GM04504 (cell line): ENCODE data around the gene LRRC32.
"Not testable (repeated sequence)": the region's sequence is repeated elsewhere in the genome, so short reads cannot be mapped to it uniquely, and the experiment has no call there.

Experiments used
- DNase-seq: peaks from one replicate; pipeline ENCODE4 v3.0.0-alpha.2; 2012; ENCODE audit warnings: low read depth

Gene LRRC32

DNA sequence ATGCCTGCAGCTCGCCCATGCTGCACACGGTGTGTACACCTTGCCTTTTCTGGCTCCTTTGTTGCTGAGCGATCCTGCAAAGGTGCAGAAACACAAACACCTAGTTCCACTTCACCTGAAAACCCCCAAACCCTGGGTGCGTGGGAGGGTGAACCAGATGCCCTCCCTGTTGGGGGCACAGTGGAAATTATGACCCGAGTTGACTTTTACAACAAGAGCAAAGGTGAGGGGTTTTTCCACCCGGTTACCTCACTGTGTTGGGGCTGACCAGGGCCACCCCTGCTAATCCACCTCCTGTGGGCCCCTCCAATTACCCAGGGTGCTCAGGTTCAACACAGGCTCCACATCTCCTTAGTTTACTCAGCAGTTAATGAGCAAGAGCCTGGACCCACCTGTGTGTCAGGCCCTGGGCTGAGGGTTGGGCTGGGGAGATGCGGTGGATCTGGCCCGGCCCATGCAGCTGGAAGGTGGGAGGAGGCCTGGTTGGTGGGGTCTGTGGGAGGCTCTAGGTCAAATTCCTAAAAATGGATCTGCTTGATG lies 42.1 kb downstream of the LRRC32 start:
- no peak for DNase-seq

DNA sequence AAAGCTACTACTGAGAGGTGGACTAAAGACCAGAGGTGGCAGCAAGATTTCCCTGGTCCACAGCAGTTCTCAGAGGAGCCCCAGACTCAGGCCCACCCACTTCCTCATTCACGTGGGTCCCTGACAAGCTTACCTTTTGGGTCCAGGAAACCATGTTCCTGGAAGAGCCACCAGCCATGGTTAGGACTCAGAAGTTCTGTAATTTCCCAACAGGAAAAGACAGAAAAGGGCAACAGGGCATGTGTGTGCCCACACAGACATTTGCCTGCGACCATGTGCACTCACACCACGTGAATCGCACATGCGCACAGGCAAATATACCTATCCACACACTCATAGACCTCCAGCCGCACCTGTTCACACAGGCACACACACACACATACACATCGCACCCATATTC lies 42.9 kb downstream of the LRRC32 start:
- DNase-seq, result no peak

DNA sequence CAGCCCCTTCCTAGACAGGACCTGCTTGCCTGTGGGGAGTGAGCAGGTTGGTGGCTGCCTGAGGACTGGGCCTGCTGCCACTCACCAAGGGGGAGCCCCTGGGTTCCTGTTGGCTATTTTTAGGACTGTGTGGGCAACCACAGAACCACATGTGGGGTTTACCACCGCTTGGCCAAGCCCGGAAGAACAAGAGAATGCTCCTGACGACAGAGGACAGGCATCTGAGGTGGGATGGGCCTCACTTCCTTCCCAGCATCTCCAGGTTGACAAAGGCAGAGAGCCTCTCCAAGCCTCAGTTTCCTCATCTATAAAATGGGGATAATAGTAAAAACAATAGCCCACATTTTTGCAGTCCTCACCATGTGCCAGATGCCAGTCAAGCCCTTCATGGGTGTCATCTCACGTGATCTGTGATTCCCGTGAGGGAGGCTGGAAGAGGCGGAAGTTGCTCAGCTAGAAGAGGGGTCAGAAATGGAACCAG lies 43.6 kb downstream of the LRRC32 start:
- peak; percentile 50 for DNase-seq

DNA sequence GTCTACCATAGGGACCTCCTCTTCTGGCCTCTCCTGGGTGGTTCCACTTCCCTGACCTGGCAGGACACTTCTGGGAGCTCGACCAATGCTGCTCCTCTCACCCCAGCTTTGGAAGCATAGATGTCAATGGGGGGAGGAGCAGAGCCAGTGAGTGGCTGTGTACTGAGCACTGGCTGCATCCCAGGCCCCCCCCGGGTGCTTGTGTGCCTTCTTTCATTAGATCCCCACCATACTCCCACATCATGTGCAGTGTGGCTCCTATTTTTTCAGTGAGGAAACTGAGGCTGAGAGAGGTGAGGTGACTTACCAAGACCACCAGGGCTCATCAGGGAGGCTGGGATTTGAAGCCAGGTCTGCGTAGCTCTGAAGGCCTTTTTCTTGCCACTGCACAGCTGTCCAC lies 44.3 kb downstream of the LRRC32 start:
- no peak for DNase-seq

DNA sequence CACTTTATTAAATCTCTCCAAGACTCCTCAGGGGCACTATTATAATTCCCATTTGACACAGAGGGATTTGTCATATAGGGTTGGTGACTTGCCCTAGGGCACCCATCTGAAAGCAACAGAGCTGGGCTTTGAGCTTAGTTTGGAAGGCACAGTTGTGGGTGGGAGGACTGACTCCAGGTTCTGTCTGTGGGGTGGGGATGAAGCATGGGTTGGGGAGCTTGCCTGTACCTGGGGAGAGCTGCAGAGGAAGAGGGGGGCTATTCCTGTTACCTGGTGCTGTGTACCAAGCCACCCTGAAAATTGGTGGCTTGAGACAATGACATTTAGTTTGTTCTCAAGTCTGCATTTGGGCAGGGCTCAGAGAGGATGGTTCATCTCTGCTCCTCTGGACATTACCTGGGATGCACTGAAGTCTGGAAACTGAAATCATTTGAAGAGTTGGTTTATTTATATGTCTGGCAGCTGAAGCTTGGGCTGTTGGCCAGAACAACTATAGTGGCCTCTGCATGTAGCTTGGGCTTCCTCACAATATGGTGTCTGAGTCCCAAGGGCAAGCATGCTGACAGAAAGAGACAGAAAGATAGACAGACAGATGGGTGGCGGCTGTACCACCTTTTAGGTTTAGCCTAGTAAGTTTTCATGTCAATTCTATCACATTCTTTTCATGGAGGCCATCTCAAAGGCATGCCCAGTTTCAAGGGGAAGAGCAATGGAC lies 44.9 kb downstream of the LRRC32 start:
- DNase-seq, result no peak

DNA sequence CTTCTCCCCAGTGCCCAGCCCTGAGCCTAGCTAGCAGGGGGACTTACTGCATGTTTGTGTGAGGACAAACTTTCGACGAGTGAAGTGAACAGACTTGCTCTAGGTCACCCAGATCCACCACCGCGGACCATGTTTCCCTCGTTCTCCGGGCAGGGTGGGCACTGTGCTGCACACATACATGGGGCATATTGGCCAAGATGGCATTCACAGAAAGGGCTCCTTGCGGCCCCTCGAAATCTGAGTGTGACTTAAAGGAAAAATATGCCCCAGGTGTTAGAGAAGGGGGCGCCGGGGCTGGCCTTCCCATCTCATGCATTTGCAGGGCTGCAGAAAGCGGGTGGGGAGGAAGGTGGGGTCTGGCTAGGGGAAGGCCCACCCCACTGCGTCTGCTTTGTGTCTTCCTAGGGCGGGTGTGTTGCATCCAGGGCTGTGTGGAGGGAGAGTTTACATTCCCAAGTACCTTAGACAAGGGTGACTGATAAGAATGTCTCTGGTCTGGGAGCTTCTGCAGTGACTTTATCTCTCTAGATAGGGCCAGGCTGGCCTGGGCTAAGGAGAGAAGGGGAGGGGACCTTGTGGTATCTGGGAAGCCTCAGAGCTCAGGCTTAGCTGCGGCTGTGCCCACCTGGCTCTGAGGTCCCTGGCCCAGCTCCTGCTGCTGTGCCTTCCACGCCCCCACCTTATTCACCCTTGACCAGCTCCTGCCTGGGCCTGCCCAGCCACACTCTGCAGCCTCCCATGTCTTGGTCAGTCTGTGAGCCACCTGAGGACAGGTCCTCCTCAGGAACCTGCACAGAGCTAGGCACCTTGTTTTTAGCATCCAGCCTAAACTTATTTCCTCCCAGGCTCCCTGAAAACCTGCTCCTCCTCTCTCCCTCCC lies 45.8 kb downstream of the LRRC32 start:
- no peak for DNase-seq

DNA sequence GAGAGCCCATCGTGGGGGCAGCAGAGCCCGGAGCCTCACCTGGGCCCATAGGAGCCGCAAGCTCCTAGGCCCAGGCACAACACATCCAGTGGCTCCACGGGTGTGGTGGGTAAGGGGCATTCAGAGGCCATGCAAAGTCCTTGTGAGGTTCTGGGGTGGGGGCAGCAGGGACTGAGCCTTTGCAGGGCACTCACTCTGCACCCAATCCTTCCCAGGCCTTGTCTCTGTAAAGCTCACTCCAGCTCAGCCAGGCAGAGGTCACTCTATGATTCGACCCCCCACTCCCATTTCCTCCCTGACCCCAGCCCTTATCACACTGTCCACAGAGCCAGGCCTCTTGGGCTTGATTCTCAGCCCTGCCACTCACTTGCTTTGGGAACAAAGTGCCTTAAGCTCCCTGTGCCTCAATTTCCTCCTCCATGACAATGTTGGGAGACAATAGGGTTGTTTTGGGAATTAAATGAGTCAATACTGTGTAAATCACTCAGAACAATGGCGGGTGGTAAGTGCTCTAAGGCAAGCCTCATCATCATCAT lies 46.6 kb downstream of the LRRC32 start:
- no peak for DNase-seq

DNA sequence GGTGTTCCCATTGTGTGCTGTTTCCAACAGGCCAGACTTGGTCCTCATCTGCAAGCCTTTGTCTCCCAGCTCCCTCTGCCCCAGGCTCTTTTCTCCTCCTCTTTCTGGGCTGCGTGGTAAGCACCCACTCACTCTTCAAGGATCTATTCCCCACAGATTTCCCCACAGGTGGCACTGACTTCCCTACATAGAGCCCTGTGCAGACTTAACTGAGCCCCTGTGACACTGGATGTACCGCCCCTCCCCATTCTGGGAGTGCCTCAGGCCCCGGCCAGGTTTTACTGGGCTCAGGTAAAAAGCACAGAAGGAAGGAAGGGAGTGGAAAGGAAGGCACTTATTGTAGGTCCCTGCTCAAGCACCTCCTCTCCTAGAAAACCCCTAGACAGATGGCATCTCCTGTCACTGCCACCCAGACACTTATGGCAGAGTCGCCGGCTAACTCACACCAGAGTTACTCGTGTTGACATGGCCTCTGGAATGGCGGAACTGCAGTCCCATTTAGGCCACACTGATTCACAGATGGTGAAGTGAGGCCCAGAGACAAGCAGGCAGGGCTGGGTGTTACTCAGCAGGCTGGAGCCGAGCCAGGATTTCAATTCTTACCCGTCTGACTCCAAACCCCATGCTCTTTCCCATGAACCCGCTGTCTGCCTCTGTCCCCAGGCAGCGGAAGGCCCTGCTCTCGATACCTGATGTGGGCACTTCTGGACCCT lies 47.2 kb downstream of the LRRC32 start:
- no peak for DNase-seq

DNA sequence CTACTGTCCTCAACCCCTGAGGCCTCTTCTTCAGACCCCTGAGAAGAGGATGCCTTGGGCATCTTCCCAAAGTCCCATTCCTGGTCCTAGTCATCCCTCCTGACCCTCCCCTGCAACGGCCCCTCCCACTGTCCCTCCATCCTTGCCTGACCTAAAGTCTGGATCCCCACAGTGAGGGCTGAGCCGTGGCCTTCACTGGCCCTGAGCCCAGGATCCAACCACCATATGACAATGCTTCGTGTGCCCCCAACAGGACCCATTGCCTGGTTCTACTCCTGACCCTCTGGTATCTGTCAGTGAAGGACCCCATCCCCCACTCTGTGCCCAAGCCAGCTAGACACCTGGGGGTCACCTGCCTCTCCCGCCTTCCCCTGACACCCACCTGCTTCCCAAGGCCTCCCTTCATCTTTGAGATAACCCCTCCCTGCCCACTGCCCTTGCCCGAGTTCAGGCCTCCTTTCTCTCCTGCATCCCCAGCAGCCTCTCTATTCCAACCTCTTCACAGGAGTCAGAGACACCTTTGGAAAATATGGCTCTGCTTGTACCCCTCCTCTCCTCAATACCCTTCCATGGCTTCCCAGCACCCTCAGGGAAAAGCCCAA lies 48.0 kb downstream of the LRRC32 start:
- no peak for DNase-seq

DNA sequence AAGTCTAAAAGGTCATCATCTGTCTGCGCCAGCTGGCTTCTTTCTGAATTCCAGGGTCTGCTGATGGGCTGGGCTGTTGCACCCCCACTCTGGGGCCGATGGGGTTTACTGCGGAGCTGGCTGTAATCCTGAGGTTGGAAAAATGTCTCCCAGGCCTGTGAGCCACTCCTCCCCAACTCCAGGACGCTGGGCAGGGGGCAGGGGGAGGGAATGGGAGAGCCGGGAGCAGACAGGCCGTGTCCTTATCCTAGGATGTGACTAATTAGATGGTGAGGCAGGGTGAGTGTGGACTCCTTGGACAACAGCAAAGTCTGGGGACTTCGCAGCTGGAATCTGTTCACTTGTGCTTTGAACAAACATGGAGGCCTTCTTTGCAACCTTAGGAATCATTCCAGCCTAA lies 48.7 kb downstream of the LRRC32 start:
- DNase-seq, result no peak

DNA sequence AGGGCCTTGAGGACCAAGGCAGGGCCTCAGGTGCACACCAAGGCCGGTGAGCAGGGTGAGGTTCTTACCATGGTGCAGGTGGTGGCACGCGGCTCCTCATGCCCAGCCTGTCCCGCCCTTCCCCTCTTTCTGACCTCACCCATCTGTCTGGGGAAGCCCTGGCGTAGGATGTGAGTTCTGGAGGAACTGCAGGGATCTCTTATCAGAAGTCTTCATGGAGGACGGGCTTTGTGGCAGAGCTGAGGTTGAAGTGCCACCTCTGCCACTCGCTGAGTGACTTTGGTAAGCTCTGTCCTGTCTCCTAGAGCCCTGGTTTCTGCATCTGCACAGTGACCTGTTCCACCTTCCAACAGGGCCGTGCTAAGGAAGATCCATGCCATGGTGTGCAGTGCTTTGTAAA lies 49.1 kb downstream of the LRRC32 start:
- DNase-seq, result no peak

DNA sequence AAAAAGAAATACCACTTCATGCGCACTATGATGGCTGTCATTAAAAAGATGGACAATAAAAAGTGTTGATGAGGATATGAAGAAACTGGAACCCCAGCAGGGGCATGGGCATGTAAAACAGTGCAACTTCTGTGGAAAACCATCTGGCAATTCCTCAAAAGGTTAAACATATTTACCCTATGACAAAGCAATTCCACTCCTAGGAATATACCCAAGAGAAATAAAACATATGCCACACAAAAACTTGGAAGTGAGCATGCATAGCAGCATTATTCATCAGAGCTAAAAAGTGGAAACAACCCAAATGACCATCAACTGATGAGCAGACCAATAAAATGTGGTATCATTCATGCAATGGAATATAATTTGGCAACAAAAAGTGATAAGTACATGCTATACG lies 50.1 kb downstream of the LRRC32 start:
- peak; percentile 85 for DNase-seq

DNA sequence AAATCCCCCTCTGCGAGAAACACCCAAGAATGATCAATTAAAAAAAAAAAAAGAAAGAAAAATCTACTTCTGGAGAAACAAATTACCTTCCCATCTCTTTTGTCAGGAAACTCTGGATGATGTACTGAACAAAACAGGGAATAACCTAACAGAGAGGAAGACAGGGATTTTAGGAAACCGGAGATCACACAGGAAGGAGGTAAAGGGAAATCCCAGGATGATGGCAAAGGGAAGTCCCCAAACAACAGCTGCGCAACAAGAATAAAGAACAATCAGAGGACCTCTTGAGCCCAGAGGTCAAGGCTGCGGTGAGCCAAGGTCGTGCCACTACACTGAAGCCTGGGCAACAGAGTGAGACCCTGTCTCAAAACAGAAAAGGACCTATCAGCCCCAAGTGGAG lies 50.7 kb downstream of the LRRC32 start:
- not testable (repeated sequence) for DNase-seq

DNA sequence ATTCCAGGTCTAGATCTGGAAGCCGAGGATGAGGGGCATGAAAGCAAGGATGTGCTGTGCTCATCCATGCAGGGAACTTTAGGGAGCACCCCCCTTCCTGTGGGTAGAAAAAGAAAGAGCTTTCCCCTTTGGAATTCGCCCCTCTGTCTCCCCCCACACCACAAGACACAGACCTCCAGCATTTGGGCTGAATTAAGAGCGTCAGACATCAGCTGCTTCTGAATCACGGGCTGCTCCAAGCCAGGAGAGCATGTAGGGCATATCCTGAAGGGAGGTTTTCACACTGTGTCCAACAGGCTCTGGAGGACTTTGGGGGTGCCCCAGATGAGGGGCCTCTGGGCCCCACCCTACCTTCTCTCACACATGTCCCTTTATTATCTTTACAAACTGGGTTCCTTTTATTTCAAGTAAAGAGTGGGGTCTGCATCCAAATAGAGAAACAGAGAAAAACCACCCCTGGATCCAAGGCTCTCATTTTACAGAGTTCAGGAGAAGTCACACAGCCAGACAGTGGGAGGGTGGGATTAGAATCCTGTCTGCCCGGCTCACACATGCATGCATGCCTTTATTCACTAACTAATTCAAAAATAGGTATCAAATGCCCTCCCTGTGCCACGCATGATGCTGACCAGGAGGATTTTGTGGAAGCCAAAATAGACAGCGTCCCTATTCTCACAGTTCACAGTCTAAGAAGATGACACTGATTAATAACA lies 52.8 kb downstream of the LRRC32 start:
- DNase-seq, result no peak

DNA sequence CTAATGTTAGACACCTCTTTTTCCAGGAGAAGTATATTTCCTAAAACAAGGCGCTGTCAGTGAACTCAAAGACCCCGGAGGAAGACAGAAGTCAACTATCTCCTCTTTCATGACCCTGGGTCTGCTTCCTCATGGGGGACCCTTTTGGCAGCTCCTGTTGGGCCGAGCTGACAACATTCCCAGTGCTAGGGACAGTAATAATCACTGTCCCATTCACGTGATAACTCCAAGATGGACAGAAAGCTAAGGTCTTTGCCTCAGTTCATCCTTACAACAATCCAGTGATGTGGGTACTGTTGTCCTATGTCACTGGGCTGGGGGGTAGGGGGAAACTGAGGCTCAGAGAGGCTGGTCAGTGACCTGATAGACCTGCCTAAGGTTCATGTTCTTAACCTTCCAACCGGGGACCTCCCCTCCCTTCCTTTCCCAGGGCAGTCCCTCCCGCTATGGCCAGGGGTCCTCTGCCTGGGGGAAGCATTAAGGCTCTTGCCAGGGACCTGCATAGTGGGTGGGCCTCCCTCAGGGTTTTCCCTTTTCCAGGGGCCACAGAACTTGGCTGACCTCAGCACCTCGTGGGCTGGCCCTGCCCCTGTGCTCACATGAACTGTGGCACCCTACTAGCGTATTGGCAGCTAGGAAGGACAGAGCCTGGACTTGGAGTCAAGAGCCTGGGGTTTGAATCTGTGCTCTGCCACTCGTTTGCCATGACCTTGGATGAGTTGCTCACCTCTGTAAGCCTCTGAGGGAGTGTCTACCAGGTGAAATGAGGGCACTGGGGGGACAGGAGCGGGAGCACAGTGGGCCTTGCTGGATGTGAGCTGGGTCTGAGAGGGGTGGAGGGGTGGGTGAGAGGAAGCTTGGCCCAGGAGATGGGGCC lies 53.6 kb downstream of the LRRC32 start:
- DNase-seq, result no peak

DNA sequence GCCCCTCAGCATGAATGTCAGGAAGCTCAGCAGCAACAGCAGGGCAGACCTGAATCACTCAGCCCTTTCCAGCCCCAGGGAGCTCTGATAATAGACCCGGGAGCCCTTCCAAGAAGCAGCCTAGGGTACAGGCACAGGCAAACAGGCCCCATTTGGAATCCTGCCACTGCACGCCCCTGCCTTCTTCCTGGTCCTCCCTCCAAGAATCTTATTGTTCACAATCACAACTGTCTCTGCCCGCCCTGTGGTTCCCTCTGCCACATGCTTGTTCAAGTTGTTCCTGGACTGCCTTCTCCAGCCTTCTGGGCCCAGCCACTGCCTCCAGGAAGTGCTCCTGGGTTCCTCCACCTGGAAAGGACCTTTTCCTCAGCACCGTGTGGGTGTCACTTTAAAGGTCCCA lies 54.6 kb downstream of the LRRC32 start:
- no peak for DNase-seq

DNA sequence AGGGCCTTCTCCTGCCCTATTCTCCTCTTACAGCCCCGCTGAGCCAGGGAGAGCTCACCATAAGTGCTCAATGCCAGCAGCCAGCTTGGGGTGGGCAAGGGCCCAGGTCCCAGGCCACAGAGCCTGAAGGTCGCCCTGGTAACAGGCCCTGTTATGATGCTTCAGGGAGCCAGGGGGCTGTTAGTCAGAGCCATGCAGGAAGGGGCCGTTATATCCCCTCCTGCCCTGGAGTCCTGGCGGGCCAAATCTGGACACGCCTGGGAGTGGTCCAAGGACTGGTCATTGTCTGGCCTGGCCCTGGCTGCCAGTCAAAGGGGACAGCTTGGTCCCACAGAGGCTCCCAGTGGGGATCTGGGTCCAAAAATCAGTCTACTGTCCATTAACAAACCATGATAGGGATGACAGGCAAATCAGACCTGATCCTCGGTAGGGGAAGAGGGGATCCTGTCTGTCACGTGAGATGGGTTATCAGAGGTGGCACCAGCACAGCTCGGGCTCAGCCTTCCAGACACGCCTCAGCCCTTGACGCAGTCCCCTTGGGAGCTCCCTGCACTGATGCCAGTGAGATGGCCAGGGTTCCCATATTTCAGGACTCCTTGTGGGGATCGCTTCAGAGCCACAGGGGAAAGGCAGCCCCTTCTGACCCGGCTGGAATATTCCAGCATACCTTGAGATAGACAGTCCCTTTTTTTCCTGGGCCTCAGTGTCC lies 55.9 kb downstream of the LRRC32 start:
- DNase-seq, result no peak

DNA sequence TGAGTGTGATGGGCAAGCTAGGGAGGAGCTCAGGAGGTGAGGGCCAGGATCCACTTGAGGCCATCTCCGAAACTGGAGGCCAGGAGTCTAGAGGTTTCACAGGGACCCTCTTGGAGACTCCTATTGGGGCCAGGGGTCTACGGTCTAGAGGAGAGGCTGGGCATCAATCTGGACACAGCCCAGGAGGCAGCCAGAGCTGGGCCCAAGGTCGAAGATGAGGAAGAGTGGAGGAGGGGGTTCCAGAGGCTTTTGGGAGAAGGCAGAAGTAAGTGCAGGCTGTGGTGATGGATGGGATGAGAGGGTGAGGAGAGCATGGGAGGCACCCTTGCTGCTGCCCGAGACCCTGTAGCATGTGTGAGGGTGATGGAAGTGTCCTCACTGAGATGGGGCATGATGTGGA lies 56.6 kb downstream of the LRRC32 start:
- DNase-seq, result no peak

DNA sequence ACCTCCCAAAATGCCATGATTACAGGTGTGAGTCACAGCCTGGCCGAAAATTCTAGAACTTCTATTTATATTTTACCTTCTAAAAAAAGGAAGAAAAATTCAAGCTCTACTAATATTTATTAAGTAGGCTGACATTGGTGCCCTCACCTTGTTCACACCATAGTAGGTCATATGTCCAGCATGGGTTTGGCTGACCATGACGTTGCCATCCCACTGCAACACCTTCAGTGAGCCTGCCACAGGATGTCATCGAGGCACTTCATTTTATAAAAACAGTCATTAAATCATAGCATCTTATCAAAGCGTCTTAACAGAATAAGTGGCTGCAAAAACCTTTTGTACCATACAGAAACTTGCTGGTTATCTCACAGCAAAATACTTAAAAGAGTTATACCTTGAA lies 58.3 kb downstream of the LRRC32 start:
- DNase-seq, result no peak
